ENCODE data around the gene COX15.
"Not testable (repeated sequence)": the region's sequence is repeated elsewhere in the genome, so short reads cannot be mapped to it uniquely, and the experiment has no call there.

COX15 gene

GRCh38 chr10:99740933-99741559 is 9.1 kb upstream of the COX15 start:
- no peak for DNase-seq (ENCODE audit: low read depth in 3 of 3)

DNA sequence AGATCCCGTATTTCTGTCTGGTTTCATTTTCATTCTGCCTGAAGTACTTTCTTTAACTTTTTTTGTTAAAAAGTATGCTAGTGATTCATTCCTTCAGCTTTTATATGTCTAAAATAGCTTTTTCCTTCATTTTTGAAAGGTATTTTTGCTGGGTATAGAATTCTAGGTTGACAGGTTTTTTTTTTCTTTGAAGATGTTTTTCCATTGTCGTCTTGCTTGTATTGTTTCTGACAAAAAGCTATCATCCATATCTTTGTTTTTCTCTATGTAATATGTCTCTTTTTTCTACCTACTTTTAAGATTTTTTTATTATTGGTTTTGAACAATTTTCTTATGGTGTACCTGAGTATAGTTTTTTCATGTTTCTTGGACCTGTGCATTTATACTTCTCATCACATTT is 8.3 kb upstream of the COX15 start:
- no peak for DNase-seq (ENCODE audit: low read depth in 3 of 3)

- not testable (repeated sequence) for DNase-seq (ENCODE audit: low read depth in 3 of 3)
Observed at GRCh38 chr10:99734111-99734510, 2.2 kb upstream of the COX15 start.

DNA sequence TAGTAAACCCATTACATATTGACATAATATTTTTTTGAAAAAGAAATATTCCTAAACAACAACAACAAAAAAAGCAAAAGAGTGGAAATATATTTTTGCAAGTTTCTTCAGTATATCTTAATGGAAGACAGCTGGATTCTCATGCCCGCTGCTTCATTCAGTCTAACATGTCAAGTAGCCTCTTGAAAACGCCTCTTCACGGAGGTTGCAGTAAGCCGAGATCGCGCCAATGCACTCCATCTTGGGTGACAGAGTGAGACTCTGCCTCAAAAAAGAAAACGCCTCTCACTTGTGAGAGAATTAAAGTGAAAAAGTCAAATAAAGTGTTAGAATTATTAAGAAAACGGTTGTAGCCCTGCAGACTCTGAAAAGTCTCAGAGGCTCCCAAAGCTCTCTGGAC is 1.4 kb upstream of the COX15 start:
- no peak for DNase-seq (ENCODE audit: low read depth in 3 of 3)

GRCh38 chr10:99731306-99732032 is 458 bp downstream of the COX15 start:
- no peak for DNase-seq (ENCODE audit: low read depth in 3 of 3)

- DNase-seq (ENCODE audit: low read depth in 3 of 3), result no peak
Observed at GRCh38 chr10:99730026-99730425, 1.9 kb downstream of the COX15 start.

DNA sequence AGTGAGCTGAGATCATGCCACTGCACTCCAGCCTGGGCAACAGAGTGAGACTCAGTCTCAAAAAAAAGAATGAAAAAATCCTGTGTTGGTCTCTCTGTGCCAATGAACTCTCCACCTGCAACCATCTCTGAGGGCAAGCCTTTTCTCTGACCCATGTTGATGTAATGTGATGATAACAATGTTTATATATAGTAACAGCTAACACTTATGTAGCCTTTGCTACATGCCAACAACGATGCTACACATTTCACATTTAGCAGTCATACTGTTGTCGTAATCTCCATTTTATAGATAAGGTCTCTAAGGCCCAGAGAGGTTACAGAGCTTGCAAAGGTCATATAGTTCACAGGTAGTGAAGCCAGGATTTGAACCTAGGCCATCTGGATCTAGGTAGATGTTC is 11.5 kb downstream of the COX15 start:
- no peak for DNase-seq (ENCODE audit: low read depth in 3 of 3)

GRCh38 chr10:99714446-99714845 is 17.5 kb downstream of the COX15 start:
- no peak for DNase-seq (ENCODE audit: low read depth in 3 of 3)

- DNase-seq (ENCODE audit: low read depth in 3 of 3), result peak in 1 of 3 donors; percentile 20
Observed at GRCh38 chr10:99711129-99711719, 20.7 kb downstream of the COX15 start.

DNA sequence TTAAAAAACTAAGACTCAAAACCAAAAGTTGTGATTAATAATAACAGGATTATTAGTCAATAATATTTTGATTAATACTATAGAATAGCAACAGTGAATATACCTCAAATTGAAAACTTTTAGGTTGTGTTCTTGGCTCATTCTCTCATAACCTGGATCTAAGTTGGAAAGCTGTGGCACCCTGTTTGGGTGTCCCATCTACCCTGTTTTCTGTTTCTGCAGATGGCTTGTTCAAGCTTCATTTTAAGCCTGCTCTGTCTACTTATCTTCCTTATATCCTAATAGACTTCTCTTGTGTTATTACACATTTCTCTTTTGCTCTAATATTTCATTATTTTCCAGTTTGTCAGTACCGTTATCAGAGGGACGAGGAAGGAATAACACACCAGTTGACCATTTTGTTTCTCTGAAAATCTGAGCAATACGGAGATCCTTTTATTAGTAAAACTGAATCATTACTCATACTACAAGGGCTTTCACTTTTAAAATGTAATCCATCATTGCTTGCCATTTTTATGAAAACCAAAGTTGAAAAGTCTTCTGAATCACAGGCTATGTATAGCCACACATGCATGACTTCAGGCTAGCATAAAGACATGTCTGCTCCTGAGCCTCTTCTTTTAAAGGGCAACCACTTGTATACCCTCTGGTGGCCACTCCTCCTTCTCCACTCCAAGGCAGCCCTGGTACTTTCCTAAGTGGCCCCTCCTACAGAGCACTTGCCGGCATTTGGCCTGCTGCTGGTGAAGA is 22.3 kb downstream of the COX15 start:
- no peak for DNase-seq (ENCODE audit: low read depth in 3 of 3)

- no peak for DNase-seq (ENCODE audit: low read depth in 3 of 3)
Observed at GRCh38 chr10:99708428-99709012, 23.4 kb downstream of the COX15 start.

DNA sequence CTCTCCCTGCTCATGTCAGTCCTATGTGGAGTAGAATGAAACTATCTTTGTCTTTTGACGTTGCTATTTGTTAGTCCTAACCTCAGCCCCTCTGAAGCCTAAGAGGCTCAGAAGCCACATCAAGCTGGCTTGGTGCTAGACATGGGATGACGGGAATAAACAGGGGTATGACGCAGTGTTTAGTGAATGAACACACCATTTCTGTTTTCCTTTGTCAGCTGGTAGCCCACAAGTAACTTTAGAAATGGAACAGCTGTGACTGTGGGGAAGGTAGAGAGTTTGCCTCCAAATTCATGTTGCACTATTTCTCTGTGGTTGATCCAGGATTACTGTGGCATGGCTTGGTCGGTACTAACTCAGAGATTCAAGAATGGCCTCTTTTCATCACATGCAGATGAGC is 31.3 kb downstream of the COX15 start:
- no peak for DNase-seq (ENCODE audit: low read depth in 3 of 3)

DNA sequence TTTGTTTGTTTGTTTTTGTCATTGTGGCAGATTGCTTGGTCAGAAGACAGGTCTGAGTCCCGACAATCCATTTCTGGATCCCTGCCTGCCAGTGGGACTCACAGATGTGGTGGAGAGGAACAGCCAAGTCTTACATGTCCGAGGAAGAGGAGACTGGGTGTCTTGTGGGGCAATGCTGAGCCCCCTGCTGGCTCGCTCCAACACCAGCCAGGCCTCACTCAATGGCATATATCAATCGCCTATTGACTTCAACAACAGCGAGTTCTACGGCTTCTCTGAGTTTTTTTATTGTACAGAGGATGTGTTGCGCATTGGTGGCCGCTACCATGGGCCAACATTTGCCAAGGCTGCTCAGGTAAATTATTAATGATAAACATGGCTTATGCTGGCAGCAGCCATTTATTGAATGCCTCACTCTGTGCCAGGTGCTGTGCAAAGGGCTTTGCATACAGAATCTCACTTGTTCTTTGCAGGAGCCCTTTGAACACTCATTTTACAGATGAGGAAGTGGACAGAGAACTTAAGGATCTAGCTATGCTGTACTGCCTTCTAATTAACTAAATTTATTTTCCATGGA is 33.3 kb downstream of the COX15 start:
- DNase-seq (ENCODE audit: low read depth in 3 of 3), result no peak

- no peak for DNase-seq (ENCODE audit: low read depth in 3 of 3)
Observed at GRCh38 chr10:99695761-99696160, 36.2 kb downstream of the COX15 start.

DNA sequence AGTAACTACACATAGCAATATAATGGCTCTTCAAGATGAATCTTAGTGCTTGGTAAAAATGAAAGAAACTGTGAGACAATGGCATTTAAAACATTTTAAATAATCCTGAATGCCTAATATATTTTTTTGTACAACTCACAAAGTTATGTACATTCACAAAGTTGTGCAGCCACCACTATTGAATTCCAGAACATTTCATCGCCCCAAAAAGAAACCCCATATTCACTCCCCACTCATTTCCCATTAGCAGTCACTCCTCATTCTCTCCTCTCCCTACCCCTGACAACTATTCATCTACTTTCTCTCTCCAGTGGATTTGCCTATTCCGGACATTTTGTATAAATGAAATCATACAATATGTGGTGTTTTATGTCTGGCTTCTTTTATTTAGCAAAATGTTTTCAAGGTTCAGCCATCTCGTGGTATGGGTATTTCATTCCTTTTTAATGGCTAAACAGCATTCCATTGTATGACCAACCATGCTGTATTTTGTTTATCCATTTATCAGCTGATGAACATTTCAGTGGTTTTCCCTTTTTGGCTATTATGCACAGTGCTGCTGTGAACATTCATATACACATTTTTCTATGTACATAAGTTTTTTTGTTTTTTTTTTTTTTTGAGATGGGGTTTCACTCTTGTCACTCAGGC is 37.9 kb downstream of the COX15 start:
- no peak for DNase-seq (ENCODE audit: low read depth in 3 of 3)

- no peak for DNase-seq (ENCODE audit: low read depth in 3 of 3)
Observed at GRCh38 chr10:99689461-99689860, 42.5 kb downstream of the COX15 start.

DNA sequence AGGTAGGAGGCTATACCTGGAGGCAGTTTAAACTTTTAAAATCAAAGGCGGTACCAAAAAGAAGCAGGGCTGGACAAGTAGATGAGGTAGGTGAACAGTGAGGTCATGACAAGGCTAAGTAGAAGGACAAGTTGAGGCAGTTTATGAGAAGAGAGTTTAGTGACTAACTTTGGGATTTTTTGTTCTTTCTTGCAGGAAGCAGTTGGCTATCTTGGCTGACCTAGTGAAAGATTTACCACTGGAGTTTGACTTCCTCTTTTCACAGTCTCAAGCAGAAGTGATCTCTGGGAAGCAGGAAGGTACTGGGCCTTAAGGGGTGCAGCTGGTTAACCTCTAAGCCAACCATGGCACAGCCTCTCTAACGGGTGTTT is 46.3 kb downstream of the COX15 start:
- no peak for DNase-seq (ENCODE audit: low read depth in 3 of 3)

GRCh38 chr10:99682752-99683151 is 49.2 kb downstream of the COX15 start:
- no peak for DNase-seq (ENCODE audit: low read depth in 3 of 3)
